GM21619 (cell line): ENCODE measurements around the gene RGPD8.
A peak's percentile ranks its signal among the peaks of the same experiment; 100 is the strongest.
"Not testable (repeated sequence)": the region's sequence is repeated elsewhere in the genome, so short reads cannot be mapped to it uniquely, and the experiment has no call there.

Experiments
- ATAC-seq: cut with Tn5 transposase; IDR thresholded peaks from one replicate; pipeline ENCODE4 v1.9.1; 2021; ENCODE audit not compliant: unreplicated experiment

RGPD8 gene

DNA sequence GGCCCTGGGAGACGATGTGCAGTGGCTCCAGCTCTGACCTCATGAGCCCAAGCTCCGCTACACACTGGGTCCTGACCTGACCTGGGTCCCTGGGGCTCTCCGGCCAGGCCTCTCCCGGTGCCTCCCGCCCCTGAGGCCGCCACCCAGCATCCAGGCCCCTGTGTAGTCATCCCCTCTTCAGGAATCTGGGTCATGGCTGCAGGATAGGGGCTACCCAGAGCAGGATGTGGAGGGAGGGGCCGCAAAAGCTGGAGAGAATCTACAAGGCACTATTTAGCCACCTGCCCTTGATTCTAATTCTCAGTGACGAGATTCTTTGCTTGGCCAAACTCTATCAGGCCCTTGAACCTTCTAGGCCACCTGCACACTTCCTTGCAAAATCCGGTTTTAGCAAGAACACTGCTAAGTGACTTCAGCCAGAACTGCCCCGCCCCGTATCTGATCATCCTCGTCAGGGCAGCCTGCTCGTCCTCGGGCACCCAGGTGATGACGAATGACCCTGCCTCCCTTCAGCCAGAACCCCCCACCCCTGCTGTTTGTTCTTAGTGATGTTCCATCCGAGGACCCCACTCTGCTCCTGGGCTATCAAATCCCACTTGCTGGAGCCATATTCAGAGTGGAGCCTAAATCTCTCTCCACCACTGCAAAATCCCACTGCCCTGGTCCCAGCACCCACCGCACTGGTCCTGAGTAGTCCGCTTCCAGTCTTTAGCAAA lies 2.4 kb upstream of the RGPD8 start:
- ATAC-seq = not testable (repeated sequence)

DNA sequence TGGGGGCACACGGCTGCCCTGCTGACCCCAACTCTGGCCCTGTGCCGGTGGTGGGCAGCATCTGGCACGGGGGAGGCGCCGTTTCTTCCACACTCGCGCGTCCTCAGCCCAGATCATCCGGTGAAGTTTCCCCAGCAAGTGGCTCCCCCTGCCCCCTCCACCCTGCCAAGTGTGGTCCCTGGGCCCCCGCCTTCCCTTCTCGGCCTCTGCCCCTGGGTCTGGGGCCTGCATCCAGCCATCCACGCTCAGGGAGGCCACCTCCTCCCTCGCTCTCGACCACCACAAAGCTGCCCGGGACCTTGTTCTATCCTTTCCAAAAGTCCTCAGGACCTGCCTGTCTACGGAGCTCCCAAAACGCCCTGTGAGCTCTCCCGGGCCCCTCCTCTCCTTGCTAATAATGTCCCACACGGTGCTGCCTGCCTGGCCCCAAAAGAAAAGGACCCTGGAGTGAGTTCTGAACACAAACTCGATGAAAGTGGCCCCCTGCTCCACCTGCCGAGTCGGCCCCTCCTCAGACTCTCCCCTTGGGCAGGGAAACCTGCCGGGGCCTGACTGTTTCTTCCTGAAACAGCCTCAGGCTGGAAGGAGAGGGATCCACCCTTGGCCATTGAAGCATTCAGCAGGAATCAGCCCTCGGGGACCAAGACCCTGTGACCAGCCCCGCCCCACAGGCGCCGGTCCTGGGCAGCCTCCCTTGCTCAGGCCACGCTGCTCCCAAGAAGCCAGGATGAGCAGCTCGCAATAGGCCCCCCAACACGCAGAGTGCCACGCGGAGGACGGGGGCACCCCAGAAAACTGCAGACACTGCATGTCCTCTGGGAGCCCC lies 1.7 kb upstream of the RGPD8 start:
- ATAC-seq = not testable (repeated sequence)

GRCh38 chr2:112433932-112434730 lies 686 bp upstream of the RGPD8 start:
- no peak for ATAC-seq

DNA sequence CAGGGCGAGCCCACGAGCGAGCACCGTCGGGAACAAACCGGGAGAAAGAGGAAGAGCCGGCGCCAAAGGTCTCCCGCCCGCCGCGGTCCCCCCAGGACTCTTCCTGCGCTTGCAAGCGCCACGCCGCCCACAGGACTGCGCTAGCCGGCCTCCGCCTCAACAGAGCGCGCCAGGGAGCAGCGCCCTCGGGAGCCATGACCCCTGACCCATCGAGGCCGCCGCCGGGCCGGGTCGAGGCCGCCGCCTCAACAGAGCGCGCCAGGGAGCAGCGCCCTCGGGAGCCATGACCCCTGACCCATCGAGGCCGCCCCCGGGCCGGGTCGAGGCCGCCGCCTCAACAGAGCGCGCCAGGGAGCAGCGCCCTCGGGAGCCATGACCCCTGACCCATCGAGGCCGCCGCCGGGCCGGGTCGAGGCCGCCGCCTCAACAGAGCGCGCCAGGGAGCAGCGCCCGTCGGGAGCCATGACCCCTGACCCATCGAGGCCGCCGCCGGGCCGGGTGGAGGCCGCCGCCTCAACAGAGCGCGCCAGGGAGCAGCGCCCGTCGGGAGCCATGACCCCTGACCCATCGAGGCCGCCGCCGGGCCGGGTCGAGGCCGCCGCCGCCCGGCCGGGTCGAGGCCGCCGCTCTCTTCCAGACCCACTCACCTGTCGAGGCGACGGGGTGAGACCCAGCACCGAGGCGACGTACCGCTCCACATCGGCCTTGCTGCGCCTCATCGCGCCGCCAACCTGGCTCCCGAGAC lies 538 bp downstream of the RGPD8 start:
- ATAC-seq = peak; percentile 44

DNA sequence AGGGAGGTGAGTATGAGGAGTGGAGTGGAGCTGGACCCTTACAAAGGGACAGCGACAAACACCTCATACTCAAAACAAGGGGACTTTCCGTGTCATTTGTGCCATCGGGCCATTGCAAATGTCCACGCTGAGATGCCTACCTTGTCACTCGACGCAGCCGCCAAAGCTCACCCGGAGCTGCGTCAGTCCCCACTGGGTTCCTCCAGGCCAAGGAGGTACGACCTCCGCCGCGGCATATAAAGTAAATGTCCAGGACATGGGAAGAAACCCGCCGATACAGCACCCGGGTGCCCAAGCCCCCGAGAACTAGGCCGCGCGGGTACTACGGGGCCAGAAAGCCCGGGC lies 1.1 kb downstream of the RGPD8 start:
- not testable (repeated sequence) for ATAC-seq

GRCh38 chr2:112431587-112432295 lies 1.7 kb downstream of the RGPD8 start:
- not testable (repeated sequence) for ATAC-seq

DNA sequence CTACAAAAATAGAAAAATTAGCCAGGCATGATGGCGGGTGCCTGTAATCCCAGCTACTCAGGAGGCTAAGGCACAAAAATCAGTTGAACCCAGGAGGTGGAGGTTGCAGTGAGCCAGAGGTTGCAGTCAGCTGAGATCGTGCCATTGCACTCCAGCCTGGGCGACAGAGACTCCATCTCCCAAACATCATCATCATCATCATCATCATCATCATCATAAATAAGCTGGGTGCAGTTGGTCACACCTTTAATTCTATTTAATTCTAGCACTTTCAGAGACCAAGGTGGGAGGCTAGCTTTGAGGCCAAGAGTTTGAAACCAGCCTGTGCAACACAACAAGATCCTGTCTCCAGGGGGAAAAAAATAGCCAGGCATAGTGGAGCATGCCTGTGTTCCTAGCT lies 8.9 kb downstream of the RGPD8 start:
- ATAC-seq = not testable (repeated sequence)

DNA sequence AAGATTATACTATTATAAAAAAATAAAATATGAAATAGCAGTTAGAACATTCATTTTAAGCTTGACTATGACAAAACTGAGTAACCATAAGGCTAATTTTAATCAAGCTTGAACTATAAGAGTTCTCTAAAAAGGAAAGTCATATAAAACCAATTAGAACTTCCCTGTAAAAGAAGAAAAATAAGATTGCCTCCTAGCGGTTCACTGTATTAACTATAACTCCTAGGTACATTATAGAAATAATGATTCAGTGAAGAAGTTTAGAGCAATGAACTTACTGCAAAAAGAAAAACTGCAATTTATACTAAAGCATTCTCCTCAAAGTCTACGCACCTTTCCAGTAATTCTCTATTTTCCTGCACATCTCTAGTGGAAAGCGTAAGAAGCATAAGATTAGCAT lies 16.6 kb downstream of the RGPD8 start:
- ATAC-seq = not testable (repeated sequence)

- ATAC-seq = not testable (repeated sequence)
Observed at GRCh38 chr2:112360055-112360454, 73.4 kb downstream of the RGPD8 start.

GRCh38 chr2:112354335-112354734 lies 79.1 kb downstream of the RGPD8 start:
- ATAC-seq = not testable (repeated sequence)

GRCh38 chr2:112352809-112353603 lies 80.4 kb downstream of the RGPD8 start:
- ATAC-seq = not testable (repeated sequence)

DNA sequence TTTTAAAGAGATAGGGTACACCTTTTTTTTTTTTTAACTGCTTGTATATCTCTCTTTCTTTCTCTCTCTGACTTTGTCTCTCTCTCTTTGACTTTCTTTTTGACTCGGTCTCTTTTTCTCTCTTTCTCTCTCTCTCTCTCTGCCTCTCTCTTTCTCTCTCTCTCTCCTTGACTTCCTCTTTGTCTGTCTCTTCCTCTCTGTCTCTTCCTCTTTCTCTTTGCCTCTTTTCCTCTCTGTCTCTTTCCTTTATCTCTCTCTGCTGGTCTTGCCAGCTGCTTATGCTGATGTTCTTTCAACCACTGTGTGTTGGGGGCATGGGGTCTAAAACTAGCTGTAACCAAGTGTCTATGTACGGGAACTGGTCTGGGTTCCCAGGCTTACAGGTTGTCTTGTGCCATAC lies 81.2 kb downstream of the RGPD8 start:
- not testable (repeated sequence) for ATAC-seq

DNA sequence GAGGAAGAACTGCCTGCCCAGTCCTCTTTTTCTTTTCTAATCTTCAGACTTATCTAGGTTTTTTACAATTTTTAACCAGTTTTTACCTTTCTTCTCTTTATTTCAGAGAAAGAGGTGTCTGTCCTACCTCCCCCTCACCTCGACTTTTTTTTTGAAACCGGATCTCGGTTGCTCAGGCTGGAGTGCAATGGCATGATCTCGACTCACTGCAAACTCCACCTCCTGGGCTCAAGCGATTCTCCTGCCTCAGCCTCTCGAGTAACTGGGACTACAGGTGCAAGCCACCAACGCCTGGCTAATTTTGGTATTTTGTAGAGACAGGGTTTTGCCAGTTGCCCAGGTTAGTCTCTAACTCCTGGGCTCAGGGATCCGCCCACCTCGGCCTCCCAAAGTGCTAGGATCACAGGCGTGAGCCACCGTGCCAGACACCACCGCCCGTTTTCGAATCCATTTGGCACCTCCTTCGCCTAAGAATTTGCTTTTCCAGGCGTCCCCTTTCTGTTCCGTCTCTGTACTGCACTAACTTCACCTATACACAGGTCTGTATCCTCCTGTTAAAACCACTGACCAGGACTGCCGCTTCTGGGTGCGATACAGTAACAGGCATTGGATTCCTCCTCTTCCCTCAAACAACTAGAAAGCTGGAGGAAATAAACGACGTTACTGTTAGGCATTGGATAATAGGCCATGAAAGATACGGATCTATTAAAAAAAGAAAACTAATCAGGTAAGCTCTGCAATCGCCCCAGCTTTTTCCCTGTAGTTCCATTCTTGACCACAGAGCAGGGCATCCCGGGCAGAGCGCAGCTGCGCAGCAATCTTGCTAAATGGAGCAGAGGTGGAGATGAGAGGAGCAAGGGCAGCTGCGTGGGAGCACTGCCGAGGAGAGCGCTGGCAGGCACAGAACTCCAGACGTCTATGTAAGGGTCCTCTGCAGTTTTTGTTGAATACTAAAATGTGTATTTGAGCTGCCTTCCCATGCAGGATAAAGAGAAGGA lies 88.1 kb downstream of the RGPD8 start:
- ATAC-seq = no peak

GRCh38 chr2:112343827-112344585 lies 89.4 kb downstream of the RGPD8 start:
- no peak for ATAC-seq

DNA sequence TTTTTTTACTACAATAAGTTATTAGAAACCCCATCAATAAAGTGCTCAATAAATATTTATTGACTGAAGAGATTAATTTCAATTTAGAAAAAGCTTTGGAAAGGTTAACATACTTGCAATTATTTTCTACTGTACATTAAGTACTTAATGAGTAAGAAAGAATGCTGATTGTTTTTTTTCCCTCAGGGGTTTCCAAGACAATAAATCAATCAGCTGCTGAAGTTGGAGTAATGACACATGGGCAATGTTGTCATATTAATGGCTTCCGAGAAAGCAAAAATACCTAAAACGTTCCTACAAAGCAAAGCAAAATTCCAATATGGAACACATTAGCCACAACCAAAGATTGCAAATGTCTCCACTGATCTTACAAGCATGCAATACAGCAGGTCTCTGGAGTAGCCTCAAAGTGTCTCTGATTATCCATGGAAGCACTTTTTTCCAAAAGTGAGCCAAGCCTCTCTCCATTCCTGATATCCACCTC lies 91.3 kb downstream of the RGPD8 start:
- no peak for ATAC-seq

DNA sequence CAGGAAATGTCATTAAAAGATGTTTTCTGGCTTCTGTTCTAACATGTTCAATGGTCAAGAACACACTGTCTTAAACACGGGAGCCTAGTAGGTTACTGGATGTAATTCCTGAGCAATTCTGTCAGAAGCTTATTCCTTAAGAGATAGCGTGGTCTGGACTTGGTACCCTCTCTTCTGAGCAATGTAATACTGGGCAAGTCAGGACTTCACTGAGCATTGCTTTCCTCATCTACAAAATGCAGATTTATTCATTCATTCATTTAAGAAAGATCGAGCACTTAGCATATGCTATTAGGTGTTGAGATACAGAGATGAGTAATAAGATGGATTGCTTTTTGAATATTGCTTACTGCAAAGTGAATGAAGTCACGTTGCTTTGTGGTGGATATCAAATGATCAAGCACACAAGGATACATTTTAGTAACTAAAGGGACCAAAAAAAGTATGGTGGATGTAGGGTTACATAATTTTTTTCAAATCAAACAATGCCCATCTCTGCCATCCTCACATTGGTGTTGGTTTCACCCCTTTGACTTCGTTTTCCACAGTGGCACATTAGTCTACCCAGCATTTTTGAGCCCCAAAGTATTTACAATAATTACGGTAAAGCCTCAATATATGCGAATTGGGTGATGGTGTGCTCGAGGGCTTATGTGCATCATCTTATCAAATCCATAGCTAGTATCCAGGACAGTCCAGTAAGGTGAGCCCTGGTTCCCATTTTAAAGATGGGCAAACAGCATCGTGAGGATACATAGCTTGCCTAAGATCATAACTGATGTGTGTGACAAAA lies 92.8 kb downstream of the RGPD8 start:
- no peak for ATAC-seq
